GM12872 (cell line): Measurements from ENCODE around the gene CNTN6.

Experiments used
- TF ChIP-seq, protein P1 (sequence below): IDR thresholded peaks from 3 replicates; pipeline ENCODE4 v1.5.1; 2011; ENCODE audit warnings: low read depth, mild to moderate bottlenecking, low read length, moderate library complexity; ENCODE audit not compliant: insufficient read depth

The CNTN6 gene

GRCh38 chr3:1172644-1173043 lies 79.8 kb downstream of the CNTN6 start:
- TF ChIP-seq, protein P1, sequence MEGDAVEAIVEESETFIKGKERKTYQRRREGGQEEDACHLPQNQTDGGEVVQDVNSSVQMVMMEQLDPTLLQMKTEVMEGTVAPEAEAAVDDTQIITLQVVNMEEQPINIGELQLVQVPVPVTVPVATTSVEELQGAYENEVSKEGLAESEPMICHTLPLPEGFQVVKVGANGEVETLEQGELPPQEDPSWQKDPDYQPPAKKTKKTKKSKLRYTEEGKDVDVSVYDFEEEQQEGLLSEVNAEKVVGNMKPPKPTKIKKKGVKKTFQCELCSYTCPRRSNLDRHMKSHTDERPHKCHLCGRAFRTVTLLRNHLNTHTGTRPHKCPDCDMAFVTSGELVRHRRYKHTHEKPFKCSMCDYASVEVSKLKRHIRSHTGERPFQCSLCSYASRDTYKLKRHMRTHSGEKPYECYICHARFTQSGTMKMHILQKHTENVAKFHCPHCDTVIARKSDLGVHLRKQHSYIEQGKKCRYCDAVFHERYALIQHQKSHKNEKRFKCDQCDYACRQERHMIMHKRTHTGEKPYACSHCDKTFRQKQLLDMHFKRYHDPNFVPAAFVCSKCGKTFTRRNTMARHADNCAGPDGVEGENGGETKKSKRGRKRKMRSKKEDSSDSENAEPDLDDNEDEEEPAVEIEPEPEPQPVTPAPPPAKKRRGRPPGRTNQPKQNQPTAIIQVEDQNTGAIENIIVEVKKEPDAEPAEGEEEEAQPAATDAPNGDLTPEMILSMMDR, result no peak

- TF ChIP-seq, protein P1, result no peak
Measured at GRCh38 chr3:1179146-1179545, 86.3 kb downstream of the CNTN6 start.

DNA sequence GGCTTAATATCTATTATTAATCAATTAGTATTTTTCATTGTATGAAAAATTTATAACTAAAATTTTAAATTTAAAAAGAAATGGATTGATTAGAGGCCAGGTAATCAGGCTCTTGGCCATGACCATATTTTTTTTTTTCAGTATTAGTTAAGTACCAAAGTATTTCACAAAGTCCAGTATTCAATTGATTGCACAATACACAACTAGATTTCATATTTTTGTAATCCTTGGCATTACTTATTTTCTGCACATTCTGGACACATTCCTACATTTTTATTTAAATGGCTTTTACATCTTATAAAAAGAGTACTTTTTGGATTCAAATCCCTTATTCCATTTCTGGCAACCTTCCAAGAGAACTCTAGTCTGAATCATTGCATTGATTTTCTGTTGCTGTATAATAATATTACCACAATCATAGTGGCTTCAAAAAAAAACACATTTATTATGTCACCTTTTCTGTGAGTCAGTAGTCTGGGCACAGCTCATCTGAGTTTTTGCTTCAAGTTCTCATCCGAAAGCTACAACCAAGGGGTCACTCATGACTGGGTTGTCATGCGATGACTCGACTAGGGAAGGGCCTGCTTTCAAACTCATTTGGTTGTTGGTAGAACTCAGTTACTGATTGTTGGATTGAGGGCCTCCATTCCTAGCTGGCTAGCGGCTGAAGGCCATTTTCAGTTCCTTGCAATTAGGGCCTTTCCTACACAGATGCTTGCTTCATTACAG lies 90.7 kb downstream of the CNTN6 start:
- TF ChIP-seq, protein P1, result no peak

DNA sequence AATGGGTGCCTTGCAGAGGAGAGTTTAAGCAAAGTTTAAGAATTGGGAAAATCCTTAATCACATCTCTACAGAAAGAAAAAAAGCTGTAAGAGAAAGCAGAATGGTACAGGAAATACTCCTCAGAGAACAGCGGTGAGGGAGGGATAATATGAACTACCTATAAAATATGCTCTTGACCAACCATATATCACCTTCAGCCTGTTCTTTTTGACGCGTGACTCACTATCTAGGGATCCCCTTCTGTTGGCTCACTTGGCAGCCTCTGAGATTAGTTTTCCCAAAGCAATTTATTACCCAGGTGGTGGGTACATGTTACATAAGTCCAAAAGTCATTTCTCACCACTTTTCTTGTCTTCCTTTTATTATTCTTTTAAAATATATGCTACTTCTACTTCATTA lies 97.7 kb downstream of the CNTN6 start:
- TF ChIP-seq, protein P1, result no peak

- TF ChIP-seq, protein P1, result no peak
Measured at GRCh38 chr3:1191026-1191425, 98.2 kb downstream of the CNTN6 start.

GRCh38 chr3:1195947-1196346 lies 103.1 kb downstream of the CNTN6 start:
- TF ChIP-seq, protein P1, result no peak

DNA sequence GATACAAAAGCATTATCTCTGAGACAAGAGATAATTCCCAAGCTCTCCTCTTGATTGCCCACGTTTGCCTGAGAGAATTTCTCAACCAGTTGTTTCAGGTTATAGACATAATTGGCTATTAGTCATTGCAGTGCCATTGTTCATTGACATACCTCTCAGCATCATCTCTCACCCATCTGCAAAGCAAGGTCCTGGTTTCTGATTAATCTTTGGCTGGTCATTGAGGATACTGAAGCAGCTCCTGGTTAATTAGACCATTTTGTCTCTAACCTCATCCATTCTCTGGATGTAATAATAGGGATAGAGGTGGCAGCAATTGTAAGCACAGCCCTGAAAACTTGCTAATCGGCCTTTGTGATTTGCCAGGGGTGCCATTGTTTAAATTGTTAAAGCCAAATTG lies 104.2 kb downstream of the CNTN6 start:
- TF ChIP-seq, protein P1, result no peak

DNA sequence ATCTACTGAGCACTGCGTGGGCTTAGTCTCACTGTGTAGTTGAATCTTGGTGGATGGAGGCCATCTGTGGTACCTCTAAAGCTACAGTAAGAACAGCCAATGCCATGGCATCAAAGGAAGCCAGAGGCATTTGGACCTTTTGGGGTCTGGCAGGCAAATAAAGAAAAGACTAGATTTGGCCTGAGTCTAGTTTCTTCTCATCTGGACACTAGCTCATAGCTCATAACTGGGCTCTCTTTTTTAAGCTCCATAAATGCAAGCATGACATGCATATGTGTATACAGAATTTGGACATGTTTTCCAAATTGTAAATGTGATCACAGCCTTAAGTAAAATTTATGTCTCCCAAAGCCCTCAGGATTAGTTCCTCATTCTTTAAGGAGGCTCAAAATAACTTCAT lies 107.5 kb downstream of the CNTN6 start:
- TF ChIP-seq, protein P1, result no peak
